Measurements from ENCODE around the gene HCK. TPM values are rescaled to one million over a fixed set of nuclear protein-coding genes. Genes with fewer than 3 reads are reported as not detected.

HCK gene
- total and polyA plus RNA-seq, 9 of the 15 experiments (the other 6 are each of a cell fraction or from before 2014, with no cell fraction given), result 0.09 to 0.51 (median 0.27) TPM; not detected in 6

DNA sequence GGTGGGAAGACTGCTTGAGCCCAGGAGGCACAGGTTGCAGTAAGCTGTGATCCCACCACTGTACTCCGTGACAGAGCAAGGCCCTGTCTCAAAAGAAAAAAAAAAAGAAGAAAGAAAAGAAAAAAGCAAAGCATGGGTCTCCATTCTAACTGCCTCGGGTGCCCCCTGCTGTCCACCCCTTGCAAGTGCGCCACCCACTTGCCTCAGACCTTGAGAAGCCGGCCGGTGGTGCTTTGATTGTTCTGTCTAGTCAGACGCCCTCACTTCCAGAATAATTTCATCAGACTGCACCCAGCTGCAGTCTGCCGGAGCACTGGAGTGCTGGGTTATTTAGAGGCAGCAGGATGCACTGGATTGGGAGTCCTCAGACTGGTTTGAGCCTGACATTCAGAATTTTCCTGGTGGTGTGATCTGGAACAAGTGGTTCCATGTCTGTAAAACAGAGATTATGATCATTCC lies 39.9 kb downstream of the HCK start (continued):
- TF ChIP-seq ZNF699 (CRISPR knock-in tag; IDR thresholded peaks at IDR 0.05; ENCODE audit: insufficient replicate concordance) (no peak), RCOR1 (IDR thresholded peaks at IDR 0.05; ENCODE audit: borderline replicate concordance in 1 of 2, low read depth in 2 of 2, low read length in 2 of 2) (0 out of 4 replicates have a peak, but pooled peaks of 1 of the 2 experiments have one; percentile 16), JUNB (CRISPR knock-in tag; conservative IDR thresholded peaks at IDR 0.05) (no peak), MCM3 (IDR thresholded peaks at IDR 0.05) (no peak), MYC (IDR thresholded peaks at IDR 0.05; ENCODE audit: low read depth, low read length) (peak; percentile 40; the same call in 1 of the 2 replicates), MYC (CRISPR knock-in tag; IDR thresholded peaks at IDR 0.05; ENCODE audit: borderline replicate concordance, low read depth) (no peak), ZNF830 (CRISPR knock-in tag; IDR thresholded peaks at IDR 0.05) (no peak), ZBTB1 (CRISPR knock-in tag; IDR thresholded peaks at IDR 0.05; ENCODE audit: borderline replicate concordance, low read depth) (no peak), MYNN (IDR thresholded peaks at IDR 0.05) (no peak), MYNN (CRISPR knock-in tag; IDR thresholded peaks at IDR 0.05) (no peak), CREB3L1 (IDR thresholded peaks at IDR 0.05; ENCODE audit: borderline replicate concordance, low read depth) (no peak), EZH2 (IDR thresholded peaks at IDR 0.05; ENCODE audit: borderline replicate concordance, low read depth, low read length) (peak; percentile 87; the same call in 1 of the 2 replicates), VEZF1 (CRISPR knock-in tag; IDR thresholded peaks at IDR 0.05) (peak; percentile 49), RAD21 (CRISPR knock-in tag; conservative IDR thresholded peaks at IDR 0.05 in 1 of 2, IDR thresholded peaks at IDR 0.05 in 1 of 2) (peak; percentile 65 to 69), ZNF165 (CRISPR knock-in tag; IDR thresholded peaks at IDR 0.05; ENCODE audit: borderline replicate concordance) (no peak), RBM14 (IDR thresholded peaks at IDR 0.05; ENCODE audit: borderline replicate concordance, insufficient read depth, low read depth, low read length) (no peak), ZNF184 (CRISPR knock-in tag; IDR thresholded peaks at IDR 0.05) (no peak)
- TF ChIP-seq, protein P1, sequence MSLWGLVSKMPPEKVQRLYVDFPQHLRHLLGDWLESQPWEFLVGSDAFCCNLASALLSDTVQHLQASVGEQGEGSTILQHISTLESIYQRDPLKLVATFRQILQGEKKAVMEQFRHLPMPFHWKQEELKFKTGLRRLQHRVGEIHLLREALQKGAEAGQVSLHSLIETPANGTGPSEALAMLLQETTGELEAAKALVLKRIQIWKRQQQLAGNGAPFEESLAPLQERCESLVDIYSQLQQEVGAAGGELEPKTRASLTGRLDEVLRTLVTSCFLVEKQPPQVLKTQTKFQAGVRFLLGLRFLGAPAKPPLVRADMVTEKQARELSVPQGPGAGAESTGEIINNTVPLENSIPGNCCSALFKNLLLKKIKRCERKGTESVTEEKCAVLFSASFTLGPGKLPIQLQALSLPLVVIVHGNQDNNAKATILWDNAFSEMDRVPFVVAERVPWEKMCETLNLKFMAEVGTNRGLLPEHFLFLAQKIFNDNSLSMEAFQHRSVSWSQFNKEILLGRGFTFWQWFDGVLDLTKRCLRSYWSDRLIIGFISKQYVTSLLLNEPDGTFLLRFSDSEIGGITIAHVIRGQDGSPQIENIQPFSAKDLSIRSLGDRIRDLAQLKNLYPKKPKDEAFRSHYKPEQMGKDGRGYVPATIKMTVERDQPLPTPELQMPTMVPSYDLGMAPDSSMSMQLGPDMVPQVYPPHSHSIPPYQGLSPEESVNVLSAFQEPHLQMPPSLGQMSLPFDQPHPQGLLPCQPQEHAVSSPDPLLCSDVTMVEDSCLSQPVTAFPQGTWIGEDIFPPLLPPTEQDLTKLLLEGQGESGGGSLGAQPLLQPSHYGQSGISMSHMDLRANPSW (CRISPR knock-in tag; IDR thresholded peaks at IDR 0.05), result no peak
- TF ChIP-seq, protein P2, sequence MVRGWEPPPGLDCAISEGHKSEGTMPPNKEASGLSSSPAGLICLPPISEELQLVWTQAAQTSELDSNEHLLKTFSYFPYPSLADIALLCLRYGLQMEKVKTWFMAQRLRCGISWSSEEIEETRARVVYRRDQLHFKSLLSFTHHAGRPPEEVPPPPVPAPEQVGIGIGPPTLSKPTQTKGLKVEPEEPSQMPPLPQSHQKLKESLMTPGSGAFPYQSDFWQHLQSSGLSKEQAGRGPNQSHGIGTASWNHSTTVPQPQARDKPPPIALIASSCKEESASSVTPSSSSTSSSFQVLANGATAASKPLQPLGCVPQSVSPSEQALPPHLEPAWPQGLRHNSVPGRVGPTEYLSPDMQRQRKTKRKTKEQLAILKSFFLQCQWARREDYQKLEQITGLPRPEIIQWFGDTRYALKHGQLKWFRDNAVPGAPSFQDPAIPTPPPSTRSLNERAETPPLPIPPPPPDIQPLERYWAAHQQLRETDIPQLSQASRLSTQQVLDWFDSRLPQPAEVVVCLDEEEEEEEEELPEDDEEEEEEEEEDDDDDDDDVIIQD (CRISPR knock-in tag; IDR thresholded peaks at IDR 0.05), result no peak
- TF ChIP-seq, protein P3, sequence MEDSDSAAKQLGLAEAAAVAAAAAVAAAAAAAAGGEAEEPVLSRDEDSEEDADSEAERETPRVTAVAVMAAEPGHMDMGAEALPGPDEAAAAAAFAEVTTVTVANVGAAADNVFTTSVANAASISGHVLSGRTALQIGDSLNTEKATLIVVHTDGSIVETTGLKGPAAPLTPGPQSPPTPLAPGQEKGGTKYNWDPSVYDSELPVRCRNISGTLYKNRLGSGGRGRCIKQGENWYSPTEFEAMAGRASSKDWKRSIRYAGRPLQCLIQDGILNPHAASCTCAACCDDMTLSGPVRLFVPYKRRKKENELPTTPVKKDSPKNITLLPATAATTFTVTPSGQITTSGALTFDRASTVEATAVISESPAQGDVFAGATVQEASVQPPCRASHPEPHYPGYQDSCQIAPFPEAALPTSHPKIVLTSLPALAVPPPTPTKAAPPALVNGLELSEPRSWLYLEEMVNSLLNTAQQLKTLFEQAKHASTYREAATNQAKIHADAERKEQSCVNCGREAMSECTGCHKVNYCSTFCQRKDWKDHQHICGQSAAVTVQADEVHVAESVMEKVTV (CRISPR knock-in tag; IDR thresholded peaks at IDR 0.05), result peak; percentile 41; the same call in 1 of the 2 replicates

Data from K562 (cell line).